ENCODE data around the gene PEAK1. TPM values are rescaled to one million over a fixed set of nuclear protein-coding genes. Genes with fewer than 3 reads are reported as not detected.

PEAK1 gene
- total RNA-seq, 2 experiments from 2014 or later: 6.0 to 10.8 TPM

GRCh38 chr15:77057685-77058084, 362.2 kb downstream of the PEAK1 start:
- no peaks in the 10 kb centered on the region for H3K9me3 ChIP-seq (ENCODE audit: low read length)
- no peak for DNase-seq (ENCODE audit: low spot score)
- no peak for TF ChIP-seq EZH2phosphoT487 (IDR thresholded peaks at IDR 0.05; ENCODE audit: borderline replicate concordance, low read depth, low read length)
- TF ChIP-seq, protein P1, sequence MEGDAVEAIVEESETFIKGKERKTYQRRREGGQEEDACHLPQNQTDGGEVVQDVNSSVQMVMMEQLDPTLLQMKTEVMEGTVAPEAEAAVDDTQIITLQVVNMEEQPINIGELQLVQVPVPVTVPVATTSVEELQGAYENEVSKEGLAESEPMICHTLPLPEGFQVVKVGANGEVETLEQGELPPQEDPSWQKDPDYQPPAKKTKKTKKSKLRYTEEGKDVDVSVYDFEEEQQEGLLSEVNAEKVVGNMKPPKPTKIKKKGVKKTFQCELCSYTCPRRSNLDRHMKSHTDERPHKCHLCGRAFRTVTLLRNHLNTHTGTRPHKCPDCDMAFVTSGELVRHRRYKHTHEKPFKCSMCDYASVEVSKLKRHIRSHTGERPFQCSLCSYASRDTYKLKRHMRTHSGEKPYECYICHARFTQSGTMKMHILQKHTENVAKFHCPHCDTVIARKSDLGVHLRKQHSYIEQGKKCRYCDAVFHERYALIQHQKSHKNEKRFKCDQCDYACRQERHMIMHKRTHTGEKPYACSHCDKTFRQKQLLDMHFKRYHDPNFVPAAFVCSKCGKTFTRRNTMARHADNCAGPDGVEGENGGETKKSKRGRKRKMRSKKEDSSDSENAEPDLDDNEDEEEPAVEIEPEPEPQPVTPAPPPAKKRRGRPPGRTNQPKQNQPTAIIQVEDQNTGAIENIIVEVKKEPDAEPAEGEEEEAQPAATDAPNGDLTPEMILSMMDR (conservative IDR thresholded peaks at IDR 0.05; ENCODE audit: low read length): no peak
- H3K9me2 ChIP-seq (ENCODE audit: insufficient read depth, low read length): no peaks in the 10 kb centered on the region
- no peak overlapping the region for H3K27ac ChIP-seq (ENCODE audit: low read depth, low read length, poor library complexity, severe bottlenecking)
- H3K4me1 ChIP-seq (ENCODE audit: insufficient read depth, low read length, poor library complexity, severe bottlenecking): peaks cover 17% of the 10 kb centered on the region
- no TSS peak for BruUV-seq (replicated peaks)
- no peak overlapping the region for H2AFZ ChIP-seq (ENCODE audit: low read length)
- peaks cover 5% of the 10 kb centered on the region; the same call in 1 of the 2 replicates for H4K20me1 ChIP-seq (ENCODE audit: insufficient read depth, low read length)
- CTCF ChIA-PET (ENCODE audit: unreplicated experiment): no interaction called here
- H3K79me2 ChIP-seq (ENCODE audit: insufficient read depth, low read depth, low read length): no peaks in the 10 kb centered on the region
- H3K4me2 ChIP-seq (ENCODE audit: low read length): no peak overlapping the region
- H3K36me3 ChIP-seq (ENCODE audit: insufficient read depth, low read length): no peaks in the 10 kb centered on the region
- POLR2A ChIA-PET: interaction anchor here (4.3 kb wide), 1 partner anchor 11 kb away, joined by 21 read pairs; no protein-coding TSS in a partner anchor
- intact Hi-C loops (cut with micrococcal nuclease; ENCODE audit: unreplicated experiment): no loop called here
- no peak overlapping the region for H3K4me3 ChIP-seq (ENCODE audit: low read depth, low read length, poor library complexity, severe bottlenecking)

DNA sequence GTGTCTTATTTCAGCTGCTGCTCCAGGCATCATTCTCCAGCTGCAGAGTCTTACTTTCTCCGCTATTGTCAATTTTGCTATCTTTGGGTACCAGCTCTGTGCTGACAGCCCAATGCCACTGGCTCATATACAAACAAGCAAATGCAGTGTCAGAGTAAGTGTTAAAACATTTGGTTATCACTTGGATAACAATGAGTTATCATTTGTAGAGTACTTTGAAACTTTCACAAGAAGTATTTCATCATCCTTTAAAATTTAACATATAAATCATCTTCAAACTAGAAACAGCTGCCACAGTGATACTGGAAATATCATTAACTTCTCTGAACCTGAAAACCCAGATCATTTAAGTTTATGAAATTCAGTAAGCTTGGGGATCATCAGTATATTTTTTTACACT, 362.8 kb downstream of the PEAK1 start:
- Histone ChIP-seq H2AFZ (ENCODE audit: low read length) (no peak overlapping the region), H3K79me2 (ENCODE audit: insufficient read depth, low read depth, low read length) (no peaks in the 10 kb centered on the region), H3K9me3 (ENCODE audit: low read length) (no peaks in the 10 kb centered on the region), H4K20me1 (ENCODE audit: insufficient read depth, low read length) (peaks cover 5% of the 10 kb centered on the region; the same call in 1 of the 2 replicates), H3K4me3 (ENCODE audit: low read depth, low read length, poor library complexity, severe bottlenecking) (no peak overlapping the region), H3K27ac (ENCODE audit: low read depth, low read length, poor library complexity, severe bottlenecking) (no peak overlapping the region), H3K4me1 (ENCODE audit: insufficient read depth, low read length, poor library complexity, severe bottlenecking) (peaks cover 17% of the 10 kb centered on the region), H3K36me3 (ENCODE audit: insufficient read depth, low read length) (0 out of 2 replicates have a peak, but pooled peaks cover 3% of the 10 kb centered on the region), H3K4me2 (ENCODE audit: low read length) (no peak overlapping the region), H3K9me2 (ENCODE audit: insufficient read depth, low read length) (no peaks in the 10 kb centered on the region)
- intact Hi-C loops (cut with micrococcal nuclease; ENCODE audit: unreplicated experiment): no loop called here
- no peak for TF ChIP-seq EZH2phosphoT487 (IDR thresholded peaks at IDR 0.05; ENCODE audit: borderline replicate concordance, low read depth, low read length)
- TF ChIP-seq, protein P1 (conservative IDR thresholded peaks at IDR 0.05; ENCODE audit: low read length): no peak
- ChIA-PET CTCF (ENCODE audit: unreplicated experiment) (no interaction called here), POLR2A (interaction anchor here (0.6 to 4.3 kb wide), 2 partner anchors 12 to 315 kb away, joined by 3 to 21 read pairs; no protein-coding TSS in a partner anchor)
- BruUV-seq (replicated peaks): no TSS peak
- no peak for DNase-seq (ENCODE audit: low spot score)

- Histone ChIP-seq H3K9me3 (ENCODE audit: low read length) (no peaks in the 10 kb centered on the region), H3K36me3 (ENCODE audit: insufficient read depth, low read length) (0 out of 2 replicates have a peak, but pooled peaks cover 5% of the 10 kb centered on the region), H2AFZ (ENCODE audit: low read length) (no peak overlapping the region), H3K4me1 (ENCODE audit: insufficient read depth, low read length, poor library complexity, severe bottlenecking) (no peaks in the 10 kb centered on the region), H3K27ac (ENCODE audit: low read depth, low read length, poor library complexity, severe bottlenecking) (no peak overlapping the region), H3K4me2 (ENCODE audit: low read length) (no peak overlapping the region), H3K79me2 (ENCODE audit: insufficient read depth, low read depth, low read length) (no peaks in the 10 kb centered on the region), H3K4me3 (ENCODE audit: low read depth, low read length, poor library complexity, severe bottlenecking) (no peak overlapping the region), H4K20me1 (ENCODE audit: insufficient read depth, low read length) (no peaks in the 10 kb centered on the region), H3K9me2 (ENCODE audit: insufficient read depth, low read length) (no peaks in the 10 kb centered on the region)
- ChIA-PET POLR2A (no interaction called here), CTCF (ENCODE audit: unreplicated experiment) (no interaction called here)
- no peak for DNase-seq (ENCODE audit: low spot score)
- TF ChIP-seq, protein P1 (conservative IDR thresholded peaks at IDR 0.05; ENCODE audit: low read length): no peak
- no peak for TF ChIP-seq EZH2phosphoT487 (IDR thresholded peaks at IDR 0.05; ENCODE audit: borderline replicate concordance, low read depth, low read length)
- no TSS peak for BruUV-seq (replicated peaks)
- intact Hi-C loops (cut with micrococcal nuclease; ENCODE audit: unreplicated experiment): no loop called here
Measured at GRCh38 chr15:77053709-77054108, 366.2 kb downstream of the PEAK1 start.

Data from OCI-LY7 (cell line).